Hindlimb muscle (tissue), 1 donor: ENCODE measurements around the gene CDH4. TPM values are rescaled to one million over a fixed set of nuclear protein-coding genes. Genes with fewer than 3 reads are reported as not detected.

Experiments used
- DNase-seq: peaks from one replicate; pipeline ENCODE4 v3.0.0-alpha.2; 2013
- polyA plus RNA-seq: library from polyadenylated mRNA; unstranded; fragments of 120-200 nt; gene quantifications from one replicate; pipeline ENCODE4 v1.2.1, GENCODE V29; 2013; ENCODE audit not compliant: insufficient read length

CDH4 gene
- polyA plus RNA-seq, 1 donor, result 1.0 TPM

GRCh38 chr20:61284752-61285151 lies 32.7 kb downstream of the CDH4 start:
- no peak for DNase-seq

GRCh38 chr20:61285152-61285645 lies 33.1 kb downstream of the CDH4 start:
- no peak for DNase-seq

GRCh38 chr20:61285691-61286090 lies 33.6 kb downstream of the CDH4 start:
- DNase-seq, result no peak

- no peak for DNase-seq
Observed at GRCh38 chr20:61287583-61288275, 35.7 kb downstream of the CDH4 start.

- DNase-seq, result no peak
Observed at GRCh38 chr20:61288331-61288784, 36.3 kb downstream of the CDH4 start.

- DNase-seq, result no peak
Observed at GRCh38 chr20:61289166-61289565, 37.1 kb downstream of the CDH4 start.

- no peak for DNase-seq
Observed at GRCh38 chr20:61290721-61291120, 38.7 kb downstream of the CDH4 start.

- DNase-seq, result no peak
Observed at GRCh38 chr20:61291166-61291829, 39.2 kb downstream of the CDH4 start.

- DNase-seq, result no peak
Observed at GRCh38 chr20:61292391-61292790, 40.3 kb downstream of the CDH4 start.

GRCh38 chr20:61292821-61293612 lies 41.0 kb downstream of the CDH4 start:
- DNase-seq, result no peak

- DNase-seq, result no peak
Observed at GRCh38 chr20:61293951-61294350, 41.9 kb downstream of the CDH4 start.

- no peak for DNase-seq
Observed at GRCh38 chr20:61295249-61295648, 43.2 kb downstream of the CDH4 start.

- DNase-seq, result no peak
Observed at GRCh38 chr20:61295682-61296628, 43.9 kb downstream of the CDH4 start.

GRCh38 chr20:61296629-61297019 lies 44.6 kb downstream of the CDH4 start:
- no peak for DNase-seq

GRCh38 chr20:61297491-61297890 lies 45.4 kb downstream of the CDH4 start:
- no peak for DNase-seq

- DNase-seq, result no peak
Observed at GRCh38 chr20:61297986-61298385, 45.9 kb downstream of the CDH4 start.

GRCh38 chr20:61298661-61299060 lies 46.6 kb downstream of the CDH4 start:
- no peak for DNase-seq

GRCh38 chr20:61299104-61299503 lies 47.0 kb downstream of the CDH4 start:
- no peak for DNase-seq

GRCh38 chr20:61299618-61300017 lies 47.6 kb downstream of the CDH4 start:
- peak; percentile 24 for DNase-seq

- DNase-seq, result no peak
Observed at GRCh38 chr20:61300293-61300692, 48.2 kb downstream of the CDH4 start.

- DNase-seq, result no peak
Observed at GRCh38 chr20:61300709-61301108, 48.6 kb downstream of the CDH4 start.
